HFF-Myc (cell line): ENCODE results near the gene IL4I1.

Source experiments
- DNase-seq: peaks from one replicate; pipeline ENCODE4 v3.0.0-alpha.2; 2011; ENCODE audit warnings: low read depth; ENCODE audit errors: extremely low read depth
- H3K4me3 ChIP-seq: replicated peaks from 2 replicates; pipeline ENCODE4 v1.5.1; 2011; ENCODE audit warnings: low read depth, mild to moderate bottlenecking, control low read depth, low read length
- TF ChIP-seq, protein P1 (sequence below): IDR thresholded peaks from 2 replicates; pipeline ENCODE4 v1.5.1; 2012; ENCODE audit warnings: mild to moderate bottlenecking, low read depth, low read length, control low read depth; ENCODE audit errors: missing control alignments

The IL4I1 gene

DNA sequence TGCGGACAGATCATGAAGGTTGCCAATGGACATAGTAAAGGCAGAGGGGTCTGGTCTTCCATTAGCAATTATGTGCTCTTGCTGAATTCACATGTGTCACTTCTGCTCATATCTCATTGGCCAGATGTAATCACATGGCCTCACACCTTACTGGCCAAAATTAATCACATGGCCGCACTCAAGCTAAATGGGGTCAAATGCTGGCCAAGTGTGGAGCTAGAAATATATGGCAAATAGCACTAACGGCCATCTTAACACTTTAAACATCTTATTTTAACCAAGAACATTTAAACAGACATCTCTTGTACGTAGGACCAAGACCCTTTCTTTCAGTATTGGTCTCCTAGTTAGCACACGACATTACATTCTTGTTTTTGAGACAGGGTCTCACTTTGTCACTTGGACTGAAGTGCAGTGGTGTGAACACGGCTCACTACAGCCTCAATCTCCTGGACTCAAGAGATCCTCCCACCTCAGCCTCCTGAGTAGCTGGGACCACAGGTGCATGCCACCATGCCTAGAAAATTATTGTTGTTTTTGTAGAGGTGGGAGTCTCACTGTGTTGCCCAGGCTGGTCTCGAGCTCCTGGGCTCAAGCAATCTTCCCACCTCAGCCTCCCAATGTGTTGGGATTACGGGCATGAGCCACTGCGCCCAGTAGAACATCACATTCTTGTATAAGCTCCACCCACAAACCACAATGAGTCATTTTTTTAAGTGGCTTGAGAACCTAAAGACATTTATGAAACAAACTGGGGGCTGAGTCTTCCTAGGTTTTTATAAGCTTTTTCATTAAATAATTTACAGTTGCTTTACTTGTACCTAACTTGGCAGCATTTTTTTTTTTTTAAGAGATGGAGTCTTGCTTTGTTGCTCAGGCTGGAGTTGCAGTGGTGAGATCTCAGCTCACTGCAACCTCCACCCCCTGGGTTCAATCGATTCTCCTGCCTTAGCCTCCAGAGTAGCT, 48.7 kb downstream of the IL4I1 start:
- peak; percentile 83 for DNase-seq
- TF ChIP-seq, protein P1, sequence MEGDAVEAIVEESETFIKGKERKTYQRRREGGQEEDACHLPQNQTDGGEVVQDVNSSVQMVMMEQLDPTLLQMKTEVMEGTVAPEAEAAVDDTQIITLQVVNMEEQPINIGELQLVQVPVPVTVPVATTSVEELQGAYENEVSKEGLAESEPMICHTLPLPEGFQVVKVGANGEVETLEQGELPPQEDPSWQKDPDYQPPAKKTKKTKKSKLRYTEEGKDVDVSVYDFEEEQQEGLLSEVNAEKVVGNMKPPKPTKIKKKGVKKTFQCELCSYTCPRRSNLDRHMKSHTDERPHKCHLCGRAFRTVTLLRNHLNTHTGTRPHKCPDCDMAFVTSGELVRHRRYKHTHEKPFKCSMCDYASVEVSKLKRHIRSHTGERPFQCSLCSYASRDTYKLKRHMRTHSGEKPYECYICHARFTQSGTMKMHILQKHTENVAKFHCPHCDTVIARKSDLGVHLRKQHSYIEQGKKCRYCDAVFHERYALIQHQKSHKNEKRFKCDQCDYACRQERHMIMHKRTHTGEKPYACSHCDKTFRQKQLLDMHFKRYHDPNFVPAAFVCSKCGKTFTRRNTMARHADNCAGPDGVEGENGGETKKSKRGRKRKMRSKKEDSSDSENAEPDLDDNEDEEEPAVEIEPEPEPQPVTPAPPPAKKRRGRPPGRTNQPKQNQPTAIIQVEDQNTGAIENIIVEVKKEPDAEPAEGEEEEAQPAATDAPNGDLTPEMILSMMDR = no peak
- no peak overlapping the region for H3K4me3 ChIP-seq

DNA sequence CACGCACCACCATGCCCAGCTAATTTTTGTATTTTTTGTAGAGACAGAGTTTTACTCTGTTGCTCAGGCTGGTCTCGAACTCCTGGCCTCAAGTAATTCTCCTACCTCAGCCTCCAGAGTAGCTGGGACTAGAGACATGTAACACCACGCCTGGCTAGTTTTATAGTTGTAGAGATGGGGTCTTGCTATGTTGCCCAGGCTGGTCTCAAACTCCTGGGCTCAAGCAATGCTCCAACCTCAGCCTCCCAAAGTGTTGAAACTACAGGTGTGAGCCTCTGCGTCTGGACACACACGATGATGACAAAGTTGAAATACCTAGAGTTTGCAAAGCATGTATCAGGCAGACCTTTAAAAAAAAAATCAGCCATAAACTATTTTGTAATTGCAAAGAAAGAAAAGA, 50.3 kb downstream of the IL4I1 start:
- DNase-seq = no peak
- no peak overlapping the region for H3K4me3 ChIP-seq
- TF ChIP-seq, protein P1 = no peak

DNA sequence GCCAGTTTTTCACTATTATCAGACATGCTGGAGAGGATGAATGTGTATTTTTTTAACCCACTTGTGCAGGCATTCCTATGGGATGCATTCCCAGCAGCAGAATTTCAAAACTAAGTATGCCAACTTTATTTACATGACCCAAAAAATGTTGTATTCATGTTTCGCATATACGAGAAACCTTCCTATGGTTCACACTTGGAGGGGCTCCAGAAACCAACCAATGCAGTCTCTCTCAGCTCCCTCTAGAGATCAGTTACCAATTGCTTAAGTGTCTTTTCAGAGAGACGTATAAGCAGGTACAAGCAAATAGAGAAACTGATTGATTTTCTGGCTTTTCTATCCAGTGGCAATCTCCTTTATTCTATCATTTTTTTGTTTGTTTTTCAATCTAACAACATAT, 51.3 kb downstream of the IL4I1 start:
- no peak for DNase-seq

DNA sequence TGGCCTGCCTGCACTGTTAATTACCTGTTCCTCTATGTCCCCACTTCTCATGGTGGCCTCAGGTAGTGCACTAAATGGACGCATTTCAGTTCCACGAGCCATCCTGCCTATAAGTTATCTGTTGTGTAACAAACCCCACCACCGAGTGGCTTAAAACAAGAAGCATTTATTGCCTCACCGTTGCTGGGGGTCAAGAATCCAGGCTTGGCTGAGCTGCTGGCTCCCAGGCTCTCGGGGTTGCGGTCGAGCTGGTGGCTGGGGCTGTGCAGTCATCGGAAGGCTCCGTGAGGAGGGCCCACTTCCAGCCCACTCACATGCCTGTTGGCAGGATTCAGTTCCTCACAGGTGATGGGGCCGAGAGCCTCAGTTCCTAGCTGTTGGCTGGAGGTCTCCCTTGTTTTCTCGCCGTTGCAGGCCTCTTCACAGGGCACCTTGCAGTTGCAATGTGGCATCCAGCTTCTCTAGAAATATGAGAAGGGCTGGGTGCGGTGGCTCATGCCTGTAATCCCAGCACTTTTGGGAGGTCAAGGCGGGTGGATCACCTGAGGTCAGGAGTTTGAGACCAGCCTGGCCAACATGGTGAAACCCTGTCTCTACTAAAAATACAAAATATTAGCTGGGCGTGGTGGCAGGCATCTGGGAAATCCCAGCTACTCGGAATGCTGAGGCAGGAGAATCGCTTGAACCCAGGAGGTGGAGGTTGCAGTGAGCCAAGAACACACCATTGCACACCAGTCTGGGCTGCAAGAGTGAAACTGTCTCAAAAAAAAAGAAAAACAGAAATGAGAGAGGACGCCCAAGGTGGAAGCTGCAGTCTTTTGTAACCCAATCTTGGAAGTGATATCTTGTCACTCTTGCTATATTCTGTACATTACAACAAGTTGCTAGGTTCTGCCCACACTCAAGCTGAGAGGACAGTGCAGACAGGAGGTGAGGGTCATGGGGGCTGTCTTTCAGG, 52.3 kb downstream of the IL4I1 start:
- DNase-seq = no peak
- H3K4me3 ChIP-seq = no peak overlapping the region

More for the DNA sequence above, 51.3 kb downstream of the IL4I1 start:
- no peak overlapping the region for H3K4me3 ChIP-seq
- TF ChIP-seq, protein P1 = no peak

GRCh38 chr19:49843265-49843664, 53.4 kb downstream of the IL4I1 start:
- TF ChIP-seq, protein P1 = no peak
- no peak overlapping the region for H3K4me3 ChIP-seq
- no peak for DNase-seq

More for the DNA sequence above, 52.3 kb downstream of the IL4I1 start:
- TF ChIP-seq, protein P1 = no peak

DNA sequence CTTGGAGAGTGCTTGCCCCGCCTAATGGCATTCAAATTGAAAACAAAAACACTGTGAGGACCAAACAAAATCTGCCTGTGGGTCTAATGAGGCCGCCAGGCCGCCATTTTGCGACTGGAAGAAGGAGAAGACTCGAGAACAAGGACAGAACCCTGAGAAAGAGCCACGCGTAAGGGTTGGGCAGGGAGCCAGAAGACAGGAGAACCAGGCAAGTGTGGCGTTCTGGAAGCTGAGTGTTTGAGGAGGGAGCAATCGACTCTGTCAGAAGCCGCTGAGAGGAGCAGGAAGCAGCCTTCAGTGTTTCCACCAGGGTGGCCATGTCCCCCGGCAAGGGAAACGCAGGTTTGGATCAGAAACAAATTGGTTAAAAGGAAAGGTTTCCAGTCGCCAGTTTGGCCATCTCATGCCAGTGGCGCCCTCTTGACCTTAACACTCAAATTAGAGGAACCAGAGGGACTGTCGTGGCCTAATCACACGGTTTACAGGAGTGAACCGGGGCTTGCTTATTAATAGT, 55.9 kb downstream of the IL4I1 start:
- H3K4me3 ChIP-seq = no peak overlapping the region
- DNase-seq = no peak
- TF ChIP-seq, protein P1 = no peak
